DMS153 treated with DMSO at 0.1 percent for 48 hours (cell line): Measurements from ENCODE around the gene TSHZ2.
"Not testable (repeated sequence)": the region's sequence is repeated elsewhere in the genome, so short reads cannot be mapped to it uniquely, and the experiment has no call there.

Experiments used
- DNase-seq: peaks from one replicate; lab custom pipeline; 2025; ENCODE audit not compliant: unreplicated experiment; lab: John Stamatoyannopoulos, UW

The TSHZ2 gene

DNA sequence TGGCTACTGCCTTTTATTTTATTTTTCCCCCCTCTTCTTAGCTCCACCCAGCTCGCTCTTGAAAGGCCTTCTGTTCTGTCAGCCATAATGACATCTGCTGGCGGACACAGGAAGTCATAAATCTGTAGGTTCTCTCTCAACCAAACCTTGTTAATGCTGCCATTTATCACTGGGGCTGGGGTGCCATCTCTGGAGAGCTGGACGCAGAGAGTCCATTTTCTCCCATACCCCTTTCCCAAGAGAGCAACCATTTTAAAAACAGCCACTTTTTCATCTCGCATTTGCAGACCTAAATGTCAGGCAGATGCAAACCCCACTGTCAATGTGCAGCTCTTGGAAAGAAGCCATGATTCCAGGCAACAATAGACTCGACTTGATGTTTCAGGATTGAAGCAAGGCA, 13.0 kb upstream of the TSHZ2 start:
- DNase-seq: peak; percentile 94

DNA sequence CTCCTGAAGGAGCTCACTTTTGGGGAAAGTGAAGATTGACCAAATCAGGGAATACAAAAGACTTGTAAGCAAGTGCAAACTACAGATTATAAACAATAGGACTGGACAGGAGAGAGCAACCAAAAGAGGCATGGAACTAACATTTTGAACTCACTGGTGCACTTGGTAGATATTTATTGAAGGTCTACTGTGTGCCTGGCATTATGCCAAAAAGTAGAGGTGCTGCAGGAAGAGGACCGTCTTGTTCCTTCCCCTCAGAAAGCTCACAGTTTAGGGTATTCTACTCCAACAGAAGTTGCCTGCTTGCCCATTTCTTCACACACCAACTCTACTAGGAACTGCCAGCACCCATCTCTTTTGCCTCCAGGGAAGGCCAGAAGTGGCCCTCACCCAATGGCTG, 10.0 kb upstream of the TSHZ2 start:
- no peak for DNase-seq

DNA sequence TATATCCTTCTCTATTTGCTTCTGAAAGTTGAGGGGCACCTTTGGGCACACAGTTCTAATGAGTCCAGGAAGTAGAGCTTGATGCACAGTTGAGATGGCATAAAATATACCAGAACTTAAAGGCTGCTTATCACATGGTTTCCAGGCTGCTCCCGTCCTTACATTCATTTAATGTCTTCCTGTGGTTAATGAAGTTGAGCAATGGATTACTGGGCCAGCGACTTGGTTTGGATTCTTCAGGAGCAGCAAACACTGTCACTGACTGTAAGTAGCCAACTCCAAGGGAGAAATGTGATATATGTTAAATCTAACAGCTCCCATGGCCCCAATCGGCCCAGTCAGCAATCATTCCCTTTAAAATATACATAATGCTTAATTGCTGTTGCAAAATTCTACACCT, 9.0 kb upstream of the TSHZ2 start:
- no peak for DNase-seq

DNA sequence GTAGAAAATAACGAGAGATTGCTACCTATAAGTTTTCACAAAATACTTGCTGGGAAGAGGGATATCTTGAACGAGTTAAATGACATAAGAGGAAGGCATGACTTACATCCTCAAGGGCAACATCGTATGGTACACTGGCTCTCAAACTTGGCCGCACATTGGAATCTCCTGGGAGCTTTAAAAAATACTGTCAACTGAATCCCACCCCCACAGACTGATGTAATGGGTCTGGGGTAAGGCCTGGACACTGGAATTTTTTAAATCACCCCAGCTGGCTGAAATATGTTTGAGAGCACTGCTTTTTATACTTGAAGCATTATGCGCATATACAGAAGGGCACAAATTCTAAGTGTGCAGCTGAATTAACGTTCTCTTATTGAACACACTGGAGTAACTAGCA, 8.0 kb upstream of the TSHZ2 start:
- DNase-seq: no peak

DNA sequence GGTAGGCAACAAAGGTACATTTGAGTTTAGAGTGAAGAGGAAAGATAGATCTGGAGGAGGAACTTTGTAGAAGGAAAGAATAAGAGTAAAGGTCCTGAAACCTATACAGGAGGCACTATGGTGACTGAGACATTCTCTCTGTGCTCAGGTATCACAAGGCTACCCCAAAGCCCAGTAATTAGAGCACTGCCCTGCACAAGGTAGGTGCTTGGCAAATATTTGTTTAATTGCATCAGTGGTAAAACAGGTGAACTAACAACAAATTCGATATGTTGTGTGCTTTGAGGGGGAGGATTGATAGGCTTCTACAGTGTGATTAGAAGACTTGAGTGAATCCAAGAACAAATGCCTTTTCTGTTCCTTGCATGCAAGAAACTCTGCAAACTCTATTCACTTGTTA, 6.8 kb upstream of the TSHZ2 start:
- DNase-seq: no peak

DNA sequence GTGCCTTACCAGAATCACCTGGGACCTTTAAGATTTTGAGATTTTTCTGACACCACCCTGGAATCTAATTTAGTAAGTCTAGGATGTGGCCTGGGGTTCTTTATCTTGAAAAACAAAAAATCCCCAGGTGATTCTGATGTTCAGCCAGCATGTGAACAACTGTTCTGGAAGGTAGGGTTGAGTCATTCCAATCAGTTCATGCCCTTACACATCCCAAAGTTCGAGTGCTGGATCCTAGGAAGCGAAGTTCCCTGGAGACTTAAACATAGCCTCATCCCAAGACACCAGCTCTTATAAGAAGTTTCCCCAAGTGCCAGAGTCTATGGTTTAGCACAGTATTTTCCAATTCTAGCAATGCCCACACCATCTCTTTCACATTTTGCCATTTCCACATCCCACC, 6.3 kb upstream of the TSHZ2 start:
- no peak for DNase-seq

DNA sequence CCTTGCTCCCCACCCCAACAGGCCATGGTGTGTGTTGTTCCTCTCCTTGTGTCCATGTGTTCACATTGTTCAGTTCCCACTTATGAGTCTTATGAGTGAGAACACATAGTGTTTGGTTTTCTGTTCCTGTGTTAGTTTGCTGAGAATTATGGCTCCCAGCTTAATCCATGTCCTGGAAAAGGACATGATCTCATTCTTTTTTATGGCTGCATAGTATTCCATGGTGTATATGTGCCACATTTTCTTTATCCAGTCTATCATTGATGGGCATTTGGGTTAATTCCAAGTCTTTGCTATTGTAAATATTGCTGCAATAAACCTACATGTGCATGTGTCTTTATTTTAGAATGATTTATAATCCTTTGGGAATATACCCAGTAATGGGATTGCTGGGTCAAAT, 5.6 kb upstream of the TSHZ2 start:
- DNase-seq: not testable (repeated sequence)

DNA sequence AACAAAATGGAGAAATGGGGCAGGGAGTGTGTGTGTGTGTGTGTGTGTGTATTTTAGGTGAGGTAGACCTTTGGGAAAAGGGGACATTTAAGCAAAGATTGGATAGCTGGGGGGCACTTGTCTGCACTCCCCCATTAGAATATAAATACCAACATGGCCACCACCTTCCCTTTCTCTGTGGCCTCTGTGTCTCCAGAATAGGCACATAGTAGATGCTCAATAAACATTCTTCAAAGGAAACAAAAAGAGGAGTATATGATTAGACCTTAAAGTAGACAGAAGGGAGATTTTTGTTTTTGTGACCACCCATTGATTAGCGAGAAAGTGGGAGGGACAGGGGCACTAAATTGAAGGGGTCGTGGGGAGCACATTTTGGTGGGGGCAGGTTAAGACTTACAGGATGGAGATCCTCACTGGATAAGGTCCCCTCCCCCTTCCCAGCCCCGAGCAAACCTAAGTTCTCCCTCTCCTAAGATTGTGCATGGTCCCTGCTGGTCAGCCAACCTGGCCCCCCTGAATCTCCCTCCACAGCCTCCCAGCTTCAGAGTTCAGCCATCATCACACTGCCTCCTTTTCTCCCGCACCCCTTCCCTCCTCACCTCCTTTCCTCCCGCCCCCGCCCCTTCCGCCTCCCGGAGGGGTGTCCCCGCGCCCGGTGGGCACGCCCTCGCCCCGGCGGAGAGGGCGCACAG, 514 bp upstream of the TSHZ2 start:
- no peak for DNase-seq

DNA sequence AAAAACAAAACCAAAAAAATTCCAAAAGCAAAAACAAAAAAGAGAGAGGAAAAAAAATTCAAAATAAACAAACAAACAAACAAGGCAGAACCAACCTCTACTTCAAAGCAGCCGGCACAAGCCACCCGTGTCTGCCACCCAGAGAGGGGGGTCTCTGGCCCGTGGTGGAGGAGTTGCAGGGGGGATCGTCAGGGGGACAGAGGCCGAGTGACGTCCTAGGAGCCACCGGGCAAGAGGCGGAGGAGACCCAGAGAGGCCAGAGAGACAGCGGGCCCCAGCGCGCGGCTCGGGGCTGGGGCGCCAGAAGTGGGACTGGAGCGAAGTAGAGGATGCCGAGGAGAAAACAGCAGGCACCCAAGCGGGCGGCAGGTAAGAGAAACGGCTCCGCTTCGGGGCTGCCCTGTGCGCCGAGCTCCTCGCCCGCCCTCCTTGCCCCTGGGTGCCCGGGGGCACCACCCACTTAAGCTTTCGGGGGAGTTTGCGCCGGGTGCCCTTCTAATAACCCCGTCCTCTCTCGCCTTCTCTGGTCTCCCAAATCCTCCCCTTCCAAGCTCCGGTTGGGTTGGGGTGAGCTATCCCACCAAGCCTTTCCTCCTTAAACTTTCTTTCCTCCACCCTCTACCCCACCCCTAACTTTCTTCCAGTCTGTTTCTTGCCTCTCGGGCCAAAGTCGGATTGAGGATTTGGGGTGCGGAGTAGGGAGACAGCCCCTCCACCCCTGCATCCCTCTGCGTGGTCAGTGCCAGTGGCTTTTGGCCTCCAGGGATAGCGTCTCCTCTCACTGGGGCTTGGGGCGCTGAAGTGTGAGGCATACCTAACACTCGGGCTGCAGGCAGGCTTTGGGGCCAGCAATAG, 1.0 kb downstream of the TSHZ2 start:
- peak; percentile 42 for DNase-seq

DNA sequence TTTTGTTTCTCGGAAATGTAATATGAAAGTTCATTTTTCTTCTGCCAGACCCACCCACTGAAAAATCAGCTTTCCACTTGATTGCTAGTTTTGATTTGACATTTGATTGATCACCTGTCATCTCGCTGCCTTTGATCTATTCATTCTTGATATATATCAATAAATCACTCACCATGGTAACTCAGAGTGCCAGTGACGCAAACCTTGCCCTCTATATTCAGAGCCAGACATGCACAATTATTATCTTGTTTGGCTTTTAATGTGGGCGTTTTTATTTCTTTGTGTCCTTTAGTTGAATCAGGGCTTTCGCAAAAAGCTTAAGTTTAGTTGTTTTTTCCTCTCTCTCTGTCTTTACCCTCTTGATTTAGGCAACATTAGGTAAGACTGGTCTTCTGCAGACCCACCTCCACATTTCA, 2.0 kb downstream of the TSHZ2 start:
- peak; percentile 15 for DNase-seq

DNA sequence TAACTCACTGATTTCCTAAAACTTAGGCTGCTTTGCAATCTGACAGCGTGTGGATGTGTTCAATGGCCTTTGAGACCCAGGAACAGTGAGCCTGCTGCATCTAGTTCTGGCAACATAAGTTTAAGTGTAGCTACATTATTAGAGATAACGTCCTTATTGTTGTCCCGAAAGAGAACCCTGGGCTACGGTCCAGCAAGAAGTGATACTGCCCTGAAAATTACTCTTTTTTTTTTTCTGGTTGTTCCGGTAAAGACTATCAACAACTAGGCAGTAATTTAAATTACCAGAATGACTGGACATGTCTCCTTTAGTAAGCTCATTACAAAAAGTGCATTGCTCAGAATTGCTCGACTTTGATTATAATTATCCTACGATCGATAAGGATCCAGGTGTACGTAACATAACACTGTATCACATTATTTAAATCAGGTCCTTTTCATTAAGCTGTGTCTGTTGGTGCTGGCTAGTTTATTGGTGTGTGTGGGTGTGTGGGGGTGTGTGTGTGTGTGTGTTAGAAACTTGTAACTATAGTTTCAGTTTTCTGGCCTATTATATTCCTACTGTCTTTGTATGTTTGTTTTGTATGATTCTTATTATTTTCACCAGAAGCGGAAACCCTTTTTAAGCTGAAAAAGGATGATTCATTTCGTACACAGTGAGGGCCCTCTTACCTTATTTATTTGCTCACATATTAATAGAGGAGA, 3.0 kb downstream of the TSHZ2 start:
- DNase-seq: peak; percentile 64

DNA sequence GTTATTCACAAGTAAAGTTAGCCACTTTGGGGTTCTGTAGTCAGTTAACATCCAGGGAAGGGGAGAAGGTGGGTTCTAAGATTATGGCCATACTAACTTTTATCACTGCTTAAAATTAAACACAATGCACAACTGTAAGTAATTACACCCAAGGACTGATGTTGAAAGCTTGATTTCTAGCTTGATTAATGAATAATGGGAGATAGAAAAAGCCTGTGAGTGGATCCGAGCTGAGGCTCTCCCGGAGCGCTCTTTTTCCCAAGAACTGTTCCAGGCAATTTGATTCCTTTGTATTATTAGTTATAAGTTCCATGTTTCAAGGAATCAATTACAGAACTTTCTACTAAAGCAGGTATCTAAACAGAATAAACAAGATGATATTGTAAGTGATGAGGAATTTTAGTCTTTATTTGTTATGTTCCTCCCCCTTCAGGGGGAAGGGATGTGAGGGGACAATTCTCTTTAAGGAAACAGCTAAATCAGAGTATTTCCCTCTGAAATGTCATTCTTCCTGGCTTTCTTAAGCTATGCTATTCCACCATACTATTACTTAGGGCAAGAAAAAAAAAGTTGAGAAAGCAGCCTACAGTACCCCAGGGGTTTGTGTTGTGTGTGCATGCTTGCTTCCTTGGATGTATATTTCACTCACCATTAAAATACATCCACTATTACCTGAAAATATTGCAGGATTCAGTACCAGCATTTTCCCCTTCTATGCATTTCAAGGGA, 3.8 kb downstream of the TSHZ2 start:
- no peak for DNase-seq

DNA sequence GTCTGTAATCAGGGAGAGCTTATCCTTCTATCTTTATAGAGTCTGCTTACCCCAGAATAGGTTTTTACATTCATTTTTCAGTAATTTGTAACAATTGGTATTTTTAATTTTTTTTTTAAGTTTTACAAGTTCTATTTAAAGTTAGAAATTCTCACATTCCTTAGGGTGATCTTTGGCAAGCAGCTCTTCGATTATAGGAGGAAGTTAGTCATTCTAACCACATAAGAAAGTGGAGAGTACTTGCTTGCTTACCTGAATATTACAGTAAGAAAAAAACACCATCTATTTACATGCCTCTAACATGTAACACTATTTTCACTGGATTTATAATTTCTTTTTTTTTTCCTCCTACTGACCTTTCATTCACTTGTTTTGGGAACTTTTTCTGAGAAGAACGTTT, 6.7 kb downstream of the TSHZ2 start:
- no peak for DNase-seq

DNA sequence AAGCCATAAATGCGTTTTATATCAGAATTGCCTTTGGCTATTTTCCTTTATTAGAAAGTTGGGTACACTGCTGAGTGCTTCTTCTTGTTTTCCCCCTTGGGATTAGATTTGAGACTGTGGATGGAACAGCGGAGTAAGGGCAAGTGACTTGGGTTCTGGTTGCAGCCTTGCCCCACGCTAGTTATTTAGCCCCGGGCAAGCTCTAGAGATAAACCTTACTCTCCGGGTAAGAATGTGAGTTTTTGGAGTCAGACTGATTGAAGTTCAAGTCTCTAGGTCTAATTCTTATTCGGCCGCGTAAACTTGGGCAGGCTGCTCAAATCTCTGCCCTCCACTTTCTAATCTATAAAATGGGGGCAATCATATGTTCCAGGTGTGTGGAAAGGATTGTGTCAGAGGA, 8.9 kb downstream of the TSHZ2 start:
- DNase-seq: no peak

DNA sequence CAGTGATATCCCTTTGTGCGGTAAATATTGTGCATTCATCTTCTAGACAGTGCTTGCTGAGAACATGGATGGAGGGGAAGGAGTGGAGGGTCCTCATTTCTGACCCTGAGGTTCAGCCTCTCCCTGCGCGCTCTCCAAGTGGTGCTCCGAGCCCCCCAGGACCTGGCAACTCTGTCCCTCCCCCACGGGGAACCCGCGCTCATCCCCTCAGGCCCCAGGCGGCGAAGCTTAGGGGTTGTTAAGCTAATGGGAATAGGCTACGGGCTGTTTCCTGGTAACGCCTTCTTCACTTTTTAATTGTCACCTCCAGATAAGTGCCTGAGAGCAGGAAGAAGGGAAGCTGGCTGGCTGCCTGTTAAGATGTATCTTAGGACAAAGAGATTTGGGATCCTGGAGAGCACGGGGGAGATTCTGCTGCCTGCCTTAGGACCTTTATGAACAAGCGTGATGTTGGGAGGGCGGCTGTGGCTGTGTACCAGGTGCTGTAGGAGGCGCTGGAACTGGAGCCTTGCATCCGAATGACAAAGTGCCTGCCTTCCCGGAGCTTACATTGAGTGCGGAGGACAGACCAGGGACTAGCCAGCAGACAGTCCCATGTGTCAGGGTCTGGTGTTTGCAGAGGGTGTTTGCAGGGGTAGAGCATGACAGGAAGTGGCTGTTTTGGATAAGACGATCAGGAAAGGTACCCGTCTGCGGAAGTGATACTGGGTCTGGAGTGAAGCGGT, 11.7 kb downstream of the TSHZ2 start:
- DNase-seq: no peak

DNA sequence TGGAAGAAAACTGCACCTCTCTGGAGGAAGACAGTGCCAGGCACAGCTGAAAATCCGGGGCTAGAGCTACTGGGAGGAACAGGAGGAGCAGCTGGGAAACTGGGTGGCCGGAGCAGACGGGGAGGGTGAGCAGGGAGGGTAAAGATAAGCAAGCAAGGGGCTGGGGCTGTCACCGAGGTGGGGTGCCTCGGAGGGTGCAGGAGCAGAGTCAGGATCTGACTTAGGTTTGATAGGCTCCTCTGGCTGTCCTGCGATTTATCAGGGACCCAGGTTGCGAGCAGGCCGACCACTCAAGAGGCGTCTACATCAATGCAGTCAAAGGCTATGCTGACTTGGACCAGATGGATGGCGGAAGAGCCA, 12.3 kb downstream of the TSHZ2 start:
- DNase-seq: no peak

DNA sequence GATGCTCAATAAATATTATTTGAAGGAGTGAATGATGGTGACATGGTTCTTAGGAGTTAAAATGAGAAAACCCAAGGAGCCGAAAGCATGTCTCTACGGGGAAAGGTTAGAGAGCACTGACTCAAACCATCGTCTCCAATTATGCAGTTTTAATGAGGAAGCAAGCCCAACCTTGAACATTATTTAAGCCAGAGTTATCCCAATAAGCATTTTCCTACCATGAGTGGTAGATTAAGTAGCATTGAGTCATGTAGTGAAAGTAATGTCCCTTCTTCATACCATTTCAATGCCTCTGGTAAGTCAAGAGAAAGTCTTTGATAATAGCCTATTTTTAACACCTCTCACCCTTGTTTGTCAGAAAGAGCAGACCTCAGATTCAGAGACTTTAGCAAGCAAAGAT, 13.5 kb downstream of the TSHZ2 start:
- DNase-seq: no peak

DNA sequence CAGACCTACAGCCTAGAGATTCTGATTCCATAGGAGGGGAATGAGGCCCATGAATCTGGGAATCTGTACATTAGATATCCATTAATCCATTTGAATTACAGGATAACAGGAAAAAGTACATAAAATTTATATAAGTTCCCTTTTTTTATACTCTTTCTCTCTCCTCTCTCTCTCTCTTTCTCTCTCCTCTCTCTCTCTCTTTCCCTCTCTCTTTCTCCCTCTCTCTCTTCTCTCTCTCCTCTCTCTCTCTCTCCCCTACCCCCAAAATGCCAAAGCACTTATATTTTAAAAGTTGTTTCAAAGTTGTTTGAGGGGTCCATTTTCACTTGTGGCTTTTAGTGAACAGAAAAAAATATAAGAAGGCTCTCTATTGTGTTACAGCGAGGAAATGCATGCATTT, 15.1 kb downstream of the TSHZ2 start:
- DNase-seq: no peak

DNA sequence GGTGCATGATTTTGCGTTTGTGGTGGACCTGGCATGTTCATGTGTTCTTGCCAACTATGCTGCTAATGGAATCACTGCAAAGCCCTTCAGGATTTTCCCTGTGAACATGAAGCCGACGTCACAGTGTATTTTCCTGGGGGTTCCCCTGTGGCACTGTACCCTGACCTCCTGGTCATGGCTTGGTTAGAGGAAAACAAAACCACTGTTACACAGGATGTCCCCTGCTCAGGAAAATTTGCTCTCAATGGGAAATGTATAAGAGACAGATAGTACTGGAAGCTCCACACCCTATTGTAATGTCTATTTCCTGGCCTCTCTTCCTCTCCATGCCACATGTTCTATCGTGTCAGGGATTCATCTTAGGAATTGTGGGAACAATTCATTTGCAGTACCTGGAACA, 19.7 kb downstream of the TSHZ2 start:
- DNase-seq: no peak

DNA sequence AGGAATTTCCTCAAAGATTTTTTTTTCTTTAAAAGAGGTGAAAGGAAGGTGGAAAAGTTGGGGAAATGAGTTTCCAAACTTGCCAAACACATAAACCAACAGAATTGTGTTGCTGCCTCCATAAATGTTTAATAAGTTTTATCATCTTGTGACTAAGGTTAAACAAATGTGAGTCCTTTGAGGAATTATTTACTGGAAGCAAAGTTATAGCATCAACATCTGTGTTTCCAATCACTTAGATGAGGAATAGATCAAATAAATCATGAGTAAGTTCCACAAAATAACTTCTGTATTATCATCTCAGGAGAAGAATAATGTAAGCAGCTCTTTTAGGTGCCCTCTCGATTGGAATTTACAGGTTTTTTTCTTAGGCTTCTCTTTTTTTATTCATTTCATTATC, 20.5 kb downstream of the TSHZ2 start:
- DNase-seq: no peak

DNA sequence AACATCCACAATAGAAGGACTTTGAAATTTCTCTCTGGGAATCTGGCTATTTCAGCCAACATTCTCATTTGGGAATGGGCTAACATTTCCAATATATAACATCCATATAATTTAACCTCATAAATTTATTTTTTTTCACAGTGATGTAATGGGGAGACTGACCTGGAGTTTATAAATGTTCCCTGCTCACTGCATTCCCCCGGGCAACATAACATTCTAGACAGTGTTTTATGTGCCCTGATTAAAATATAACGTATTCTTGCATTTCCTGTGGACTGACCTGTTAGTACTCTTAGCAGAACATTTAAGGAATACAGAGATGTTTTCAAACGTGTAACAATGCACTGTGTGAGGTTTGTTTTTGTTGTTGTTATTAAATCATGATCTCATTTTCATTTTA, 20.9 kb downstream of the TSHZ2 start:
- no peak for DNase-seq
